A549 (cell line): ENCODE data around the gene NRIP1. TPM values are rescaled to one million over a fixed set of nuclear protein-coding genes. Genes with fewer than 3 reads are reported as not detected.

Experiments used
- ATAC-seq, 2 experiments: fragments of 200-7000 bp in 1 of 2; fragments of >200 bp in 1 of 2; cut with Nextera tagmentation in 1 of 2; cut with Tn5 transposase in 1 of 2; 3 replicates each; pipeline versions ENCODE4 v1.8.0 to v1.9.1; 2018 to 2020; ENCODE audit warnings: mild to moderate bottlenecking in 1 of 2, moderate library complexity in 1 of 2
- CTCF ChIA-PET: fragments of 300-600 bp; sonication (Branson Sonifier 250); formaldehyde crosslinking; extraction: SDS; loops from one replicate; lab custom pipeline; 2021; ENCODE audit warnings: antibody characterized with exemption, inconsistent platforms; lab: Yijun Ruan, JAX
- POLR2A ChIA-PET: fragments of 350-600 bp; formaldehyde crosslinking; extraction: SDS; loops from one replicate; lab custom pipeline; 2021; ENCODE audit warnings: antibody characterized with exemption, inconsistent platforms; lab: Yijun Ruan, JAX
- DNase-seq, 2 experiments: peaks; one replicate each; pipeline versions ENCODE4 v3.0.0 to v3.0.0-alpha.2; 2011 to 2016; ENCODE audit warnings: low read depth in 1 of 2, low spot score in 1 of 2
- FAIRE-seq: peaks from 2 replicates; lab custom pipeline; 2011; peaks lifted over from hg19 to GRCh38; lab: Jason Lieb, UNC
- H3K27ac ChIP-seq, 2 experiments: fragments of >200 bp; sonication (Bioruptor Twin); formaldehyde crosslinking; 3 replicates each; pipeline ENCODE4 v1.5.1; 2016 to 2017
- H3K4me1 ChIP-seq: fragments of >200 bp; sonication (Bioruptor Twin); formaldehyde crosslinking; 3 replicates; pipeline ENCODE4 v1.6.1; 2016
- H3K4me2 ChIP-seq: fragments of >200 bp; sonication (Bioruptor Twin); formaldehyde crosslinking; 3 replicates; pipeline ENCODE4 v1.6.1; 2016
- H3K4me3 ChIP-seq: fragments of >200 bp; sonication (Bioruptor Twin); formaldehyde crosslinking; 3 replicates; pipeline ENCODE4 v1.5.1; 2016
- H3K9me3 ChIP-seq: fragments of >200 bp; sonication (Bioruptor Twin); formaldehyde crosslinking; 3 replicates; pipeline ENCODE4 v1.6.1; 2016
- BCL3 ChIP-seq: fragments of >200 bp; sonication (Bioruptor Twin); formaldehyde crosslinking; IDR thresholded peaks from 3 replicates; pipeline ENCODE4 v1.6.1; 2016
- BHLHE40 ChIP-seq: IDR thresholded peaks from 2 replicates; pipeline ENCODE4 v1.6.1; 2012; ENCODE audit warnings: low read depth, low read length, inconsistent platforms
- CHD2 ChIP-seq: fragments of 150-350 bp; IDR thresholded peaks from 2 replicates; pipeline ENCODE4 v1.6.1; 2014; ENCODE audit warnings: low read length; ENCODE audit not compliant: partially characterized antibody
- CTCF ChIP-seq: fragments of >200 bp; sonication (Bioruptor Twin); formaldehyde crosslinking; IDR thresholded peaks from 3 replicates; pipeline ENCODE4 v1.5.1; 2016
- E2F6 ChIP-seq: IDR thresholded peaks from 2 replicates; pipeline ENCODE4 v1.6.1; 2012; ENCODE audit warnings: low read depth, borderline replicate concordance
- ELK1 ChIP-seq: fragments of 150-350 bp; IDR thresholded peaks from 2 replicates; pipeline ENCODE4 v1.6.1; 2014; ENCODE audit warnings: low read depth, mild to moderate bottlenecking, low read length
- EP300 ChIP-seq, 2 experiments: fragments of >200 bp; sonication (Bioruptor Twin); formaldehyde crosslinking; IDR thresholded peaks; 2 replicates in 1 of 2; 3 replicates in 1 of 2; pipeline ENCODE4 v1.6.1; 2016 to 2017
- FOSL2 ChIP-seq, 2 experiments: fragments of 450-650 bp in 1 of 2; fragments of >200 bp in 1 of 2; sonication (Bioruptor Twin) in 1 of 2; formaldehyde crosslinking; IDR thresholded peaks; 2 replicates each; pipeline versions ENCODE4 v1.5.0 to v1.6.1; 2016 to 2020; ENCODE audit warnings: mild to moderate bottlenecking in 1 of 2, moderate library complexity in 1 of 2
- HMGXB4 ChIP-seq: fragments of 250-450 bp; sonication (Bioruptor Pico); IDR thresholded peaks from 2 replicates; pipeline ENCODE4 v1.5.0; 2021; ENCODE audit warnings: mild to moderate bottlenecking, moderate library complexity, borderline replicate concordance
- JUN ChIP-seq, 2 experiments: fragments of >200 bp; sonication (Bioruptor Twin); formaldehyde crosslinking; IDR thresholded peaks; 2 replicates in 1 of 2; 3 replicates in 1 of 2; pipeline ENCODE4 v1.6.1; 2016 to 2017
- KDM5A ChIP-seq: fragments of 200-600 bp; sonication (generic); IDR thresholded peaks from 2 replicates; pipeline ENCODE4 v1.6.1; 2016; ENCODE audit warnings: antibody characterized with exemption, mild to moderate bottlenecking
- NR3C1 ChIP-seq: fragments of >200 bp; sonication (Bioruptor Twin); formaldehyde crosslinking; IDR thresholded peaks from 3 replicates; pipeline ENCODE4 v1.6.1; 2017
- POLR2A ChIP-seq: IDR thresholded peaks from 2 replicates; pipeline ENCODE4 v1.6.1; 2012; ENCODE audit warnings: mild to moderate bottlenecking, low read length
- RAD21 ChIP-seq, 2 experiments: fragments of >200 bp in 1 of 2; sonication (Bioruptor Twin) in 1 of 2; formaldehyde crosslinking in 1 of 2; IDR thresholded peaks in 1 of 2; conservative IDR thresholded peaks in 1 of 2; 2 replicates in 1 of 2; 3 replicates in 1 of 2; pipeline ENCODE4 v1.6.1; 2012 to 2018; ENCODE audit warnings: inconsistent platforms in 1 of 2
- USF2 ChIP-seq: fragments of 450-650 bp; IDR thresholded peaks from 2 replicates; pipeline ENCODE4 v1.6.1; 2014; ENCODE audit warnings: antibody characterized with exemption
- ZFP36 ChIP-seq: fragments of 450-650 bp; IDR thresholded peaks from 2 replicates; pipeline ENCODE4 v1.6.1; 2014; ENCODE audit warnings: borderline replicate concordance; ENCODE audit not compliant: partially characterized antibody
- WGBS: methylation state at CpG from one replicate; pipeline ENCODE4 v1.1.6; 2017; ENCODE audit errors: missing lambda C conversion rate; 5-methylcytosine and 5-hydroxymethylcytosine counted together
- polyA plus RNA-seq, 4 experiments: library from polyadenylated mRNA; depleted of rRNA in 3 of 4; stranded (reverse); fragments of >200 nt; fragmentation: RNase III in 1 of 4; extraction: RNeasy Plus Mini Kit Qiagen cat#74134 plus additional on column Dnase treatment in 1 of 4; gene quantifications; 2 replicates in 3 of 4; 3 replicates in 1 of 4; pipeline ENCODE4 v1.2.3, GENCODE V29; 2011 to 2017

Gene NRIP1
- polyA plus RNA-seq, 2 of the 4 experiments (the other 2 are of a cell fraction): 18.9 to 35.5 TPM

GRCh38 chr21:14993115-14993514 is 71.7 kb downstream of the NRIP1 start:
- FAIRE-seq (no peak), DNase-seq (no peak), ATAC-seq (no peak)
- POLR2A ChIA-PET: no interaction called here
- 91% methylated on average over 2 of the region's 2 CpGs for WGBS
- TF ChIP-seq CHD2 (no peak), JUN (IDR thresholded peaks at IDR 0.05) (no peak), ELK1 (no peak), RAD21 (conservative IDR thresholded peaks at IDR 0.05 in 1 of 2, IDR thresholded peaks at IDR 0.05 in 1 of 2) (no peak), KDM5A (no peak), POLR2A (no peak), USF2 (no peak), HMGXB4 (CRISPR knock-in tag) (no peak), E2F6 (no peak)
- Histone ChIP-seq H3K4me3 (no peak overlapping the region), H3K4me1 (peaks cover 61% of the 10 kb centered on the region), H3K27ac (no peak overlapping the region), H3K9me3 (no peaks in the 10 kb centered on the region), H3K4me2 (no peak overlapping the region)
- CTCF ChIA-PET: no interaction called here

GRCh38 chr21:14991957-14992356 is 72.8 kb downstream of the NRIP1 start:
- Histone ChIP-seq H3K4me1 (peaks cover 50% of the 10 kb centered on the region), H3K4me3 (no peak overlapping the region), H3K27ac (0 out of 6 replicates have a peak overlapping the region, but pooled peaks of 1 of the 2 experiments have one; percentile 30), H3K9me3 (no peaks in the 10 kb centered on the region), H3K4me2 (no peak overlapping the region)
- FAIRE-seq (no peak), DNase-seq (no peak), ATAC-seq (no peak)
- 90% methylated on average over 8 of the region's 8 CpGs for WGBS
- no peak for TF ChIP-seq EP300 (IDR thresholded peaks at IDR 0.05)
- CTCF ChIA-PET: no interaction called here
- POLR2A ChIA-PET: no interaction called here

- CTCF ChIA-PET: interaction anchor here (1.4 kb wide), 1 partner anchor 494 kb away, joined by 4 read pairs; no protein-coding TSS in a partner anchor
- Histone ChIP-seq H3K4me3 (no peak overlapping the region), H3K9me3 (no peaks in the 10 kb centered on the region), H3K4me1 (peaks cover 27% of the 10 kb centered on the region), H3K27ac (no peak overlapping the region), H3K4me2 (no peak overlapping the region)
- 86% methylated on average over 2 of the region's 2 CpGs for WGBS
- ATAC-seq: no peak
- FAIRE-seq: no peak
- TF ChIP-seq BHLHE40 (no peak), CTCF (no peak), NR3C1 (no peak), ZFP36 (no peak), BCL3 (no peak), E2F6 (no peak), FOSL2 (IDR thresholded peaks at IDR 0.05) (no peak), FOSL2 (CRISPR knock-in tag; IDR thresholded peaks at IDR 0.05) (no peak)
- DNase-seq: no peak
- POLR2A ChIA-PET: no interaction called here
Measured at GRCh38 chr21:14989359-14989758, 75.4 kb downstream of the NRIP1 start.
